ENCODE measurements around the gene RABGAP1.

Gene RABGAP1

GRCh38 chr9:122961139-122961538, 20.3 kb downstream of the RABGAP1 start:
- Mint-ChIP-seq H3K36me3 (ENCODE audit: low read depth) (peaks cover 46% of the 10 kb centered on the region), H3K4me1 (ENCODE audit: low read depth) (no peaks in the 10 kb centered on the region), H3K9me3 (no peaks in the 10 kb centered on the region), H3K27me3 (no peaks in the 10 kb centered on the region), H3K4me3 (no peak overlapping the region), H3K27ac (no peak overlapping the region)

GRCh38 chr9:122975196-122975595, 34.4 kb downstream of the RABGAP1 start:
- Mint-ChIP-seq H3K27ac (no peak overlapping the region), H3K9me3 (no peaks in the 10 kb centered on the region), H3K36me3 (ENCODE audit: low read depth) (peaks cover 29% of the 10 kb centered on the region), H3K4me1 (ENCODE audit: low read depth) (no peaks in the 10 kb centered on the region), H3K4me3 (no peak overlapping the region), H3K27me3 (no peaks in the 10 kb centered on the region)

GRCh38 chr9:122978601-122979000, 37.8 kb downstream of the RABGAP1 start:
- Mint-ChIP-seq H3K36me3 (ENCODE audit: low read depth) (peaks cover 17% of the 10 kb centered on the region), H3K4me1 (ENCODE audit: low read depth) (no peaks in the 10 kb centered on the region), H3K4me3 (no peak overlapping the region), H3K27me3 (no peaks in the 10 kb centered on the region), H3K27ac (no peak overlapping the region), H3K9me3 (no peaks in the 10 kb centered on the region)

GRCh38 chr9:122986010-122986409, 45.2 kb downstream of the RABGAP1 start:
- Mint-ChIP-seq H3K9me3 (no peaks in the 10 kb centered on the region), H3K36me3 (ENCODE audit: low read depth) (peaks cover 22% of the 10 kb centered on the region), H3K4me1 (ENCODE audit: low read depth) (peaks cover 5% of the 10 kb centered on the region), H3K27ac (no peak overlapping the region), H3K4me3 (no peak overlapping the region), H3K27me3 (no peaks in the 10 kb centered on the region)

- no peaks in the 10 kb centered on the region for H3K9me3 Mint-ChIP-seq
- no peak overlapping the region for H3K27ac Mint-ChIP-seq
- peaks cover 8% of the 10 kb centered on the region for H3K4me1 Mint-ChIP-seq (ENCODE audit: low read depth)
- H3K27me3 Mint-ChIP-seq: no peaks in the 10 kb centered on the region
- no peak overlapping the region for H3K4me3 Mint-ChIP-seq
- H3K36me3 Mint-ChIP-seq (ENCODE audit: low read depth): peaks cover 22% of the 10 kb centered on the region
Observed at GRCh38 chr9:122988141-122988540, 47.3 kb downstream of the RABGAP1 start.

- H3K27me3 Mint-ChIP-seq: no peaks in the 10 kb centered on the region
- no peak overlapping the region for H3K27ac Mint-ChIP-seq
- peaks cover 8% of the 10 kb centered on the region for H3K4me1 Mint-ChIP-seq (ENCODE audit: low read depth)
- peaks cover 22% of the 10 kb centered on the region for H3K36me3 Mint-ChIP-seq (ENCODE audit: low read depth)
- no peaks in the 10 kb centered on the region for H3K9me3 Mint-ChIP-seq
- H3K4me3 Mint-ChIP-seq: no peak overlapping the region
Observed at GRCh38 chr9:122988920-122989621, 48.3 kb downstream of the RABGAP1 start.

GRCh38 chr9:122991370-122991830, 50.6 kb downstream of the RABGAP1 start:
- H3K4me1 Mint-ChIP-seq (ENCODE audit: low read depth): peaks cover 8% of the 10 kb centered on the region
- no peaks in the 10 kb centered on the region for H3K27me3 Mint-ChIP-seq
- no peak overlapping the region for H3K27ac Mint-ChIP-seq
- no peaks in the 10 kb centered on the region for H3K9me3 Mint-ChIP-seq
- peaks cover 27% of the 10 kb centered on the region for H3K36me3 Mint-ChIP-seq (ENCODE audit: low read depth)
- H3K4me3 Mint-ChIP-seq: no peak overlapping the region

- peaks cover 56% of the 10 kb centered on the region for H3K36me3 Mint-ChIP-seq (ENCODE audit: low read depth)
- no peaks in the 10 kb centered on the region for H3K27me3 Mint-ChIP-seq
- no peak overlapping the region for H3K27ac Mint-ChIP-seq
- H3K4me1 Mint-ChIP-seq (ENCODE audit: low read depth): peaks cover 1% of the 10 kb centered on the region
- no peak overlapping the region for H3K4me3 Mint-ChIP-seq
- H3K9me3 Mint-ChIP-seq: no peaks in the 10 kb centered on the region
Observed at GRCh38 chr9:122996586-122996985, 55.8 kb downstream of the RABGAP1 start.

- no peak overlapping the region for H3K27ac Mint-ChIP-seq
- H3K4me1 Mint-ChIP-seq (ENCODE audit: low read depth): no peaks in the 10 kb centered on the region
- H3K36me3 Mint-ChIP-seq (ENCODE audit: low read depth): peaks cover 59% of the 10 kb centered on the region
- H3K27me3 Mint-ChIP-seq: no peaks in the 10 kb centered on the region
- no peaks in the 10 kb centered on the region for H3K9me3 Mint-ChIP-seq
- no peak overlapping the region for H3K4me3 Mint-ChIP-seq
Observed at GRCh38 chr9:122998448-122998847, 57.6 kb downstream of the RABGAP1 start.

- no peaks in the 10 kb centered on the region for H3K27me3 Mint-ChIP-seq
- no peaks in the 10 kb centered on the region for H3K9me3 Mint-ChIP-seq
- no peaks in the 10 kb centered on the region for H3K4me1 Mint-ChIP-seq (ENCODE audit: low read depth)
- H3K36me3 Mint-ChIP-seq (ENCODE audit: low read depth): peaks cover 57% of the 10 kb centered on the region
- no peak overlapping the region for H3K27ac Mint-ChIP-seq
- H3K4me3 Mint-ChIP-seq: no peak overlapping the region
Observed at GRCh38 chr9:123000371-123001068, 59.7 kb downstream of the RABGAP1 start.

- Mint-ChIP-seq H3K27me3 (no peaks in the 10 kb centered on the region), H3K9me3 (no peaks in the 10 kb centered on the region), H3K4me1 (ENCODE audit: low read depth) (no peaks in the 10 kb centered on the region), H3K27ac (no peak overlapping the region), H3K36me3 (ENCODE audit: low read depth) (peaks cover 43% of the 10 kb centered on the region), H3K4me3 (no peak overlapping the region)
Observed at GRCh38 chr9:123002754-123003153, 61.9 kb downstream of the RABGAP1 start.

- Mint-ChIP-seq H3K36me3 (ENCODE audit: low read depth) (peaks cover 41% of the 10 kb centered on the region), H3K9me3 (no peaks in the 10 kb centered on the region), H3K4me1 (ENCODE audit: low read depth) (no peaks in the 10 kb centered on the region), H3K4me3 (no peak overlapping the region), H3K27me3 (no peaks in the 10 kb centered on the region), H3K27ac (no peak overlapping the region)
Observed at GRCh38 chr9:123003466-123003865, 62.6 kb downstream of the RABGAP1 start.

- H3K27ac Mint-ChIP-seq: no peak overlapping the region
- H3K27me3 Mint-ChIP-seq: no peaks in the 10 kb centered on the region
- no peak overlapping the region for H3K4me3 Mint-ChIP-seq
- H3K4me1 Mint-ChIP-seq (ENCODE audit: low read depth): no peaks in the 10 kb centered on the region
- peaks cover 29% of the 10 kb centered on the region for H3K36me3 Mint-ChIP-seq (ENCODE audit: low read depth)
- no peaks in the 10 kb centered on the region for H3K9me3 Mint-ChIP-seq
Observed at GRCh38 chr9:123005964-123006363, 65.1 kb downstream of the RABGAP1 start.

- no peaks in the 10 kb centered on the region for H3K4me1 Mint-ChIP-seq (ENCODE audit: low read depth)
- H3K9me3 Mint-ChIP-seq: no peaks in the 10 kb centered on the region
- H3K36me3 Mint-ChIP-seq (ENCODE audit: low read depth): peaks cover 38% of the 10 kb centered on the region
- no peaks in the 10 kb centered on the region for H3K27me3 Mint-ChIP-seq
- no peak overlapping the region for H3K27ac Mint-ChIP-seq
- H3K4me3 Mint-ChIP-seq: no peak overlapping the region
Observed at GRCh38 chr9:123007269-123007668, 66.4 kb downstream of the RABGAP1 start.

GRCh38 chr9:123008909-123009308, 68.1 kb downstream of the RABGAP1 start:
- H3K27ac Mint-ChIP-seq: no peak overlapping the region
- H3K27me3 Mint-ChIP-seq: no peaks in the 10 kb centered on the region
- no peaks in the 10 kb centered on the region for H3K4me1 Mint-ChIP-seq (ENCODE audit: low read depth)
- peaks cover 5% of the 10 kb centered on the region for H3K9me3 Mint-ChIP-seq
- H3K36me3 Mint-ChIP-seq (ENCODE audit: low read depth): peaks cover 53% of the 10 kb centered on the region
- H3K4me3 Mint-ChIP-seq: no peak overlapping the region

Measured in stimulated activated naive CD8-positive, alpha-beta T cell treated with anti-CD3 and anti-CD28 coated beads, Interleukin-15, Interleukin-2, amounts not matched to agents 100 ng/mL and 50 ng/mL, for 24 hours (primary cell).